IPS-18a (cell line): ENCODE measurements around the gene TSPAN3.

Experiments used
- H3K27ac ChIP-seq: one replicate; pipeline ENCODE4 v1.5.1; 2013; ENCODE audit warnings: low read length
- H3K27me3 ChIP-seq: one replicate; pipeline ENCODE4 v1.6.1; 2013; ENCODE audit warnings: mild to moderate bottlenecking, low read length; ENCODE audit not compliant: control insufficient read depth, insufficient read depth
- H3K36me3 ChIP-seq: one replicate; pipeline ENCODE4 v1.6.1; 2013; ENCODE audit warnings: low read depth, low read length; ENCODE audit not compliant: control insufficient read depth
- H3K4me1 ChIP-seq: one replicate; pipeline ENCODE4 v1.6.1; 2013; ENCODE audit warnings: low read depth, low read length; ENCODE audit not compliant: control insufficient read depth
- H3K4me3 ChIP-seq: one replicate; pipeline ENCODE4 v1.5.1; 2013; ENCODE audit warnings: low read length
- H3K9ac ChIP-seq: one replicate; pipeline ENCODE4 v1.6.1; 2013; ENCODE audit warnings: mild to moderate bottlenecking, low read length, moderate library complexity
- H3K9me3 ChIP-seq: one replicate; pipeline ENCODE4 v1.6.1; 2013; ENCODE audit warnings: low read depth, low read length; ENCODE audit not compliant: control insufficient read depth

The TSPAN3 gene

GRCh38 chr15:77036537-77037387 is 34.1 kb downstream of the TSPAN3 start:
- peaks cover 4% of the 10 kb centered on the region for H3K36me3 ChIP-seq
- H3K27ac ChIP-seq = no peak overlapping the region
- no peak overlapping the region for H3K4me3 ChIP-seq
- H3K27me3 ChIP-seq = no peaks in the 10 kb centered on the region
- no peaks in the 10 kb centered on the region for H3K4me1 ChIP-seq
- no peaks in the 10 kb centered on the region for H3K9me3 ChIP-seq
- no peak overlapping the region for H3K9ac ChIP-seq

- Histone ChIP-seq H3K27me3 (no peaks in the 10 kb centered on the region), H3K9me3 (no peaks in the 10 kb centered on the region), H3K9ac (no peak overlapping the region), H3K27ac (no peak overlapping the region), H3K4me3 (no peak overlapping the region), H3K36me3 (peaks cover 3% of the 10 kb centered on the region), H3K4me1 (no peaks in the 10 kb centered on the region)
Measured at GRCh38 chr15:77035999-77036471, 34.9 kb downstream of the TSPAN3 start.

- Histone ChIP-seq H3K27ac (no peak overlapping the region), H3K36me3 (no peaks in the 10 kb centered on the region), H3K4me3 (no peak overlapping the region), H3K9me3 (no peaks in the 10 kb centered on the region), H3K4me1 (no peaks in the 10 kb centered on the region), H3K9ac (no peak overlapping the region), H3K27me3 (no peaks in the 10 kb centered on the region)
Measured at GRCh38 chr15:77035584-77035983, 35.3 kb downstream of the TSPAN3 start.

- no peak overlapping the region for H3K27ac ChIP-seq
- no peak overlapping the region for H3K4me3 ChIP-seq
- H3K9me3 ChIP-seq = no peaks in the 10 kb centered on the region
- H3K9ac ChIP-seq = no peak overlapping the region
- no peaks in the 10 kb centered on the region for H3K36me3 ChIP-seq
- peaks cover 2% of the 10 kb centered on the region for H3K4me1 ChIP-seq
- no peaks in the 10 kb centered on the region for H3K27me3 ChIP-seq
Measured at GRCh38 chr15:77034695-77035489, 36.0 kb downstream of the TSPAN3 start.

- no peak overlapping the region for H3K4me3 ChIP-seq
- H3K36me3 ChIP-seq = no peaks in the 10 kb centered on the region
- no peaks in the 10 kb centered on the region for H3K9me3 ChIP-seq
- no peak overlapping the region for H3K27ac ChIP-seq
- peaks cover 3% of the 10 kb centered on the region for H3K4me1 ChIP-seq
- no peaks in the 10 kb centered on the region for H3K27me3 ChIP-seq
- H3K9ac ChIP-seq = no peak overlapping the region
Measured at GRCh38 chr15:77033729-77034671, 36.9 kb downstream of the TSPAN3 start.

GRCh38 chr15:77033417-77033728 is 37.5 kb downstream of the TSPAN3 start:
- H3K9me3 ChIP-seq = no peaks in the 10 kb centered on the region
- H3K27me3 ChIP-seq = peaks cover 3% of the 10 kb centered on the region
- H3K4me1 ChIP-seq = peaks cover 3% of the 10 kb centered on the region
- no peak overlapping the region for H3K4me3 ChIP-seq
- H3K36me3 ChIP-seq = no peaks in the 10 kb centered on the region
- no peak overlapping the region for H3K27ac ChIP-seq
- H3K9ac ChIP-seq = no peak overlapping the region

- H3K36me3 ChIP-seq = no peaks in the 10 kb centered on the region
- H3K4me3 ChIP-seq = no peak overlapping the region
- peaks cover 3% of the 10 kb centered on the region for H3K27me3 ChIP-seq
- peaks cover 3% of the 10 kb centered on the region for H3K4me1 ChIP-seq
- H3K9me3 ChIP-seq = no peaks in the 10 kb centered on the region
- no peak overlapping the region for H3K27ac ChIP-seq
- H3K9ac ChIP-seq = no peak overlapping the region
Measured at GRCh38 chr15:77032647-77033416, 38.1 kb downstream of the TSPAN3 start.

- peaks cover 3% of the 10 kb centered on the region for H3K4me1 ChIP-seq
- no peak overlapping the region for H3K27ac ChIP-seq
- no peaks in the 10 kb centered on the region for H3K36me3 ChIP-seq
- no peak overlapping the region for H3K4me3 ChIP-seq
- H3K9ac ChIP-seq = no peak overlapping the region
- H3K9me3 ChIP-seq = no peaks in the 10 kb centered on the region
- peaks cover 3% of the 10 kb centered on the region for H3K27me3 ChIP-seq
Measured at GRCh38 chr15:77032052-77032646, 38.8 kb downstream of the TSPAN3 start.

GRCh38 chr15:77031376-77032050 is 39.4 kb downstream of the TSPAN3 start:
- H3K4me1 ChIP-seq = peaks cover 3% of the 10 kb centered on the region
- H3K9me3 ChIP-seq = no peaks in the 10 kb centered on the region
- no peak overlapping the region for H3K9ac ChIP-seq
- H3K27me3 ChIP-seq = peaks cover 3% of the 10 kb centered on the region
- no peak overlapping the region for H3K27ac ChIP-seq
- no peaks in the 10 kb centered on the region for H3K36me3 ChIP-seq
- no peak overlapping the region for H3K4me3 ChIP-seq

- H3K27me3 ChIP-seq = peaks cover 3% of the 10 kb centered on the region
- no peak overlapping the region for H3K4me3 ChIP-seq
- no peaks in the 10 kb centered on the region for H3K36me3 ChIP-seq
- H3K9ac ChIP-seq = no peak overlapping the region
- H3K4me1 ChIP-seq = peaks cover 3% of the 10 kb centered on the region
- H3K27ac ChIP-seq = no peak overlapping the region
- H3K9me3 ChIP-seq = no peaks in the 10 kb centered on the region
Measured at GRCh38 chr15:77030928-77031375, 40.0 kb downstream of the TSPAN3 start.
